ENCODE results near the gene SRRM4. TPM values are rescaled to one million over a fixed set of nuclear protein-coding genes. Genes with fewer than 3 reads are reported as not detected.

The SRRM4 gene
- polyA plus RNA-seq, 1 donor (not counting 4 experiments of a cell fraction or from before 2014, with no cell fraction given), result not detected

DNA sequence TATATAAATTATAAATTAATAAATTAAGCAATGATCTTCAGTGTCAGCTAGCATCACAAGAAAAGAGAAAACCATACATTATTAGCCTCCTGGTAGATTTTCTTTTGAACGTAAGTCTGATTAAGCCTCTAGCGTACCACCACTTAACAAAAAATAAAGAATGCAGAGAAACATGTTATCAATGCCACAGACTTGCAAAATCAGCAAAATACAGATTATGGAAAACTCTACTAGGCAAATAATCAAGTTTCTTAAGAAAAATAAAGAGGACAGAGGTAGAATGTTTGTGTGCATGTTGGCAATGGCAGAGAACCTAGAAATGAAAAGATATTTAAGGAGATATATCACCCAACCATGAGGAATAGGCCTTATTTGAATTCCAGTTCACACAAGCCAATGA, 8.4 kb upstream of the SRRM4 start:
- no peaks in the 10 kb centered on the region for H3K27me3 ChIP-seq (ENCODE audit: control insufficient read depth, extremely low read depth, insufficient read depth, low read length)
- H3K4me1 ChIP-seq (ENCODE audit: control insufficient read depth, extremely low read depth, insufficient read depth, low read length), result no peaks in the 10 kb centered on the region
- no peak overlapping the region for H3K4me2 ChIP-seq (ENCODE audit: control insufficient read depth, extremely low read depth, insufficient read depth, low read depth, low read length)
- no peaks in the 10 kb centered on the region for H4K20me1 ChIP-seq (ENCODE audit: control insufficient read depth, extremely low read depth, insufficient read depth, low read length)
- H3K9me1 ChIP-seq (ENCODE audit: control insufficient read depth, extremely low read depth, insufficient read depth, low read length), result no peaks in the 10 kb centered on the region
- no peak for TF ChIP-seq EZH2 (IDR thresholded peaks at IDR 0.05; ENCODE audit: low read length)
- TF ChIP-seq, protein P1, sequence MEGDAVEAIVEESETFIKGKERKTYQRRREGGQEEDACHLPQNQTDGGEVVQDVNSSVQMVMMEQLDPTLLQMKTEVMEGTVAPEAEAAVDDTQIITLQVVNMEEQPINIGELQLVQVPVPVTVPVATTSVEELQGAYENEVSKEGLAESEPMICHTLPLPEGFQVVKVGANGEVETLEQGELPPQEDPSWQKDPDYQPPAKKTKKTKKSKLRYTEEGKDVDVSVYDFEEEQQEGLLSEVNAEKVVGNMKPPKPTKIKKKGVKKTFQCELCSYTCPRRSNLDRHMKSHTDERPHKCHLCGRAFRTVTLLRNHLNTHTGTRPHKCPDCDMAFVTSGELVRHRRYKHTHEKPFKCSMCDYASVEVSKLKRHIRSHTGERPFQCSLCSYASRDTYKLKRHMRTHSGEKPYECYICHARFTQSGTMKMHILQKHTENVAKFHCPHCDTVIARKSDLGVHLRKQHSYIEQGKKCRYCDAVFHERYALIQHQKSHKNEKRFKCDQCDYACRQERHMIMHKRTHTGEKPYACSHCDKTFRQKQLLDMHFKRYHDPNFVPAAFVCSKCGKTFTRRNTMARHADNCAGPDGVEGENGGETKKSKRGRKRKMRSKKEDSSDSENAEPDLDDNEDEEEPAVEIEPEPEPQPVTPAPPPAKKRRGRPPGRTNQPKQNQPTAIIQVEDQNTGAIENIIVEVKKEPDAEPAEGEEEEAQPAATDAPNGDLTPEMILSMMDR (optimal IDR thresholded peaks at IDR 0.05 in 1 of 3, IDR thresholded peaks at IDR 0.05 in 1 of 3, conservative IDR thresholded peaks at IDR 0.05 in 1 of 3; ENCODE audit: extremely low read depth in 1 of 3, insufficient read depth in 2 of 3, low read length in 3 of 3), result no peak
- H3K9ac ChIP-seq (ENCODE audit: control insufficient read depth, extremely low read depth, insufficient read depth, low read length), result no peak overlapping the region
- H3K9me3 ChIP-seq (ENCODE audit: control insufficient read depth, low read depth, low read length), result no peaks in the 10 kb centered on the region
- H2AFZ ChIP-seq (ENCODE audit: control insufficient read depth, low read length), result no peak overlapping the region
- H3K36me3 ChIP-seq (ENCODE audit: control insufficient read depth in 2 of 2, extremely low read depth in 1 of 2, insufficient read depth in 2 of 2, low read length in 2 of 2), result no peaks in the 10 kb centered on the region
- H3K4me3 ChIP-seq (ENCODE audit: control insufficient read depth in 2 of 3, extremely low read depth in 1 of 3, insufficient read depth in 2 of 3, low read depth in 1 of 3, low read length in 3 of 3), result no peak overlapping the region
- dilution Hi-C loops (cut with MboI; ENCODE audit: extremely low pct_ligation_motif_present, low sequenced_read_pairs), result no loop called here
- no peak for FAIRE-seq
- no peak overlapping the region for H3K27ac ChIP-seq (ENCODE audit: control insufficient read depth, insufficient read depth, low read length)
- H3K79me2 ChIP-seq (ENCODE audit: control insufficient read depth, insufficient read depth, low read length), result no peaks in the 10 kb centered on the region
- DNase-seq (ENCODE audit: low read depth, low spot score), result no peak

DNA sequence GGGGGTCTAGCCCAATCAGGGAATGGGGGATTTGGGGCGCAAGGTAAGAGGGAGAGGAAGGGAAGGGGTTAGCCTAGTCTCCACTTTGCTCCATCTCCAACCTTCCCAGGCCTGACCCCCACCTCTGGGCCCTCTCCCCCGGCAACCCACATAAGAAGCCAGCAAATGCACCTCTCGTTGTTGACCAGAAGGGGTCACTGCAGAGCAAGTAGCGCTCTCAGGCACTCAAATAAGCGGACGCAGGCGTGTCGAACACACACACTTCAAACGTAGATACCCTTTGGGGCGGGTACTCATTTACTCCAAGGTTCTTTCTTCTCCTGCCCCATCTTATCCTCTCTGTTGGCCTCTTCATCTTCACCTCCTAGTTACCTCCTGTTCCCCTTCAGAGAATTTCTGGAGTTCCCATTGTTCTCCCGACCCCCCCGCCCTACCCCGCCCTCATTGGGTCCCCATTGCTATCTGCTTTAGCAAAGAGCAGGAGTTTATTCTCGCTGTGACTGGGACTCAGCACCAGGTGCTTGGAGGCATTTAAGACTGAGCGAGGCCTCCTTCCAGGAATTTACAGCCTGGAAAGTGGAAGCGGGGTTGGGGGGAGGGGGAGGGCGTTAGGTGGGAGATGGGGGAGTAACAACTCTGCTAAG, 1.5 kb upstream of the SRRM4 start:
- H3K9me1 ChIP-seq (ENCODE audit: control insufficient read depth, extremely low read depth, insufficient read depth, low read length), result no peaks in the 10 kb centered on the region

More for the DNA sequence above, 1.5 kb upstream of the SRRM4 start:
- no peaks in the 10 kb centered on the region for H4K20me1 ChIP-seq (ENCODE audit: control insufficient read depth, extremely low read depth, insufficient read depth, low read length)
- no peaks in the 10 kb centered on the region for H3K4me1 ChIP-seq (ENCODE audit: control insufficient read depth, extremely low read depth, insufficient read depth, low read length)
- TF ChIP-seq EZH2 (IDR thresholded peaks at IDR 0.05; ENCODE audit: low read length), result no peak
- TF ChIP-seq, protein P1 (optimal IDR thresholded peaks at IDR 0.05 in 1 of 3, IDR thresholded peaks at IDR 0.05 in 1 of 3, conservative IDR thresholded peaks at IDR 0.05 in 1 of 3; ENCODE audit: extremely low read depth in 1 of 3, insufficient read depth in 2 of 3, low read length in 3 of 3), result peak; percentile 54 to 82 (median 69)
- FAIRE-seq (no peak), DNase-seq (ENCODE audit: low read depth, low spot score) (no peak)
- H3K27ac ChIP-seq (ENCODE audit: control insufficient read depth, insufficient read depth, low read length), result no peak overlapping the region
- no peak overlapping the region for H2AFZ ChIP-seq (ENCODE audit: control insufficient read depth, low read length)
- no peak overlapping the region for H3K9ac ChIP-seq (ENCODE audit: control insufficient read depth, extremely low read depth, insufficient read depth, low read length)
- peaks cover 13% of the 10 kb centered on the region for H3K27me3 ChIP-seq (ENCODE audit: control insufficient read depth, extremely low read depth, insufficient read depth, low read length)
- no peak overlapping the region for H3K4me2 ChIP-seq (ENCODE audit: control insufficient read depth, extremely low read depth, insufficient read depth, low read depth, low read length)
- no peaks in the 10 kb centered on the region for H3K79me2 ChIP-seq (ENCODE audit: control insufficient read depth, insufficient read depth, low read length)
- no peaks in the 10 kb centered on the region for H3K36me3 ChIP-seq (ENCODE audit: control insufficient read depth in 2 of 2, extremely low read depth in 1 of 2, insufficient read depth in 2 of 2, low read length in 2 of 2)
- H3K9me3 ChIP-seq (ENCODE audit: control insufficient read depth, low read depth, low read length), result no peaks in the 10 kb centered on the region
- no peak overlapping the region for H3K4me3 ChIP-seq (ENCODE audit: control insufficient read depth in 2 of 3, extremely low read depth in 1 of 3, insufficient read depth in 2 of 3, low read depth in 1 of 3, low read length in 3 of 3)
- dilution Hi-C loops (cut with MboI; ENCODE audit: extremely low pct_ligation_motif_present, low sequenced_read_pairs), result no loop called here

Measured in keratinocyte (primary cell).